ENCODE results near the gene TP63.
"Not testable (repeated sequence)": the region's sequence is repeated elsewhere in the genome, so short reads cannot be mapped to it uniquely, and the experiment has no call there.

Gene TP63

GRCh38 chr3:189626286-189626685 lies 4.9 kb upstream of the TP63 start:
- no peak for DNase-seq (ENCODE audit: low spot score)

GRCh38 chr3:189629803-189630455 lies 1.3 kb upstream of the TP63 start:
- DNase-seq (ENCODE audit: low spot score), result no peak

GRCh38 chr3:189630767-189631372 lies 319 bp upstream of the TP63 start:
- DNase-seq (ENCODE audit: low spot score), result no peak

- no peak for DNase-seq (ENCODE audit: low spot score)
These were observed 220 bp downstream of the TP63 start for GRCh38 chr3:189631409-189631808.

GRCh38 chr3:189632242-189632641 lies 1.1 kb downstream of the TP63 start:
- DNase-seq (ENCODE audit: low spot score), result no peak

GRCh38 chr3:189635339-189635738 lies 4.2 kb downstream of the TP63 start:
- no peak for DNase-seq (ENCODE audit: low spot score)

GRCh38 chr3:189636048-189636447 lies 4.9 kb downstream of the TP63 start:
- DNase-seq (ENCODE audit: low spot score), result no peak

GRCh38 chr3:189637750-189638149 lies 6.6 kb downstream of the TP63 start:
- DNase-seq (ENCODE audit: low spot score), result no peak

GRCh38 chr3:189638276-189639031 lies 7.3 kb downstream of the TP63 start:
- DNase-seq (ENCODE audit: low spot score), result no peak

GRCh38 chr3:189641776-189642175 lies 10.6 kb downstream of the TP63 start:
- DNase-seq (ENCODE audit: low spot score), result no peak

- DNase-seq (ENCODE audit: low spot score), result no peak
These were observed 15.8 kb downstream of the TP63 start for GRCh38 chr3:189646853-189647542.

GRCh38 chr3:189652042-189652441 lies 20.9 kb downstream of the TP63 start:
- DNase-seq (ENCODE audit: low spot score), result no peak

GRCh38 chr3:189655617-189656016 lies 24.4 kb downstream of the TP63 start:
- no peak for DNase-seq (ENCODE audit: low spot score)

GRCh38 chr3:189659571-189659970 lies 28.4 kb downstream of the TP63 start:
- DNase-seq (ENCODE audit: low spot score), result no peak

- DNase-seq (ENCODE audit: low spot score), result no peak
These were observed 33.1 kb downstream of the TP63 start for GRCh38 chr3:189664311-189664710.

- not testable (repeated sequence) for DNase-seq (ENCODE audit: low spot score)
These were observed 41.2 kb downstream of the TP63 start for GRCh38 chr3:189672346-189672745.

- DNase-seq (ENCODE audit: low spot score), result no peak
These were observed 42.3 kb downstream of the TP63 start for GRCh38 chr3:189673535-189673934.

- no peak for DNase-seq (ENCODE audit: low spot score)
These were observed 43.2 kb downstream of the TP63 start for GRCh38 chr3:189674249-189674913.

- no peak for DNase-seq (ENCODE audit: low spot score)
These were observed 46.5 kb downstream of the TP63 start for GRCh38 chr3:189677667-189678066.

- no peak for DNase-seq (ENCODE audit: low spot score)
These were observed 49.5 kb downstream of the TP63 start for GRCh38 chr3:189680723-189681122.

- DNase-seq (ENCODE audit: low spot score), result no peak
These were observed 52.5 kb downstream of the TP63 start for GRCh38 chr3:189683546-189684255.

GRCh38 chr3:189684317-189684716 lies 53.1 kb downstream of the TP63 start:
- no peak for DNase-seq (ENCODE audit: low spot score)

Measured in hematopoietic multipotent progenitor cell treated with erythropoietin and hydrocortisone succinate and interleukin-3 and kit ligand, for 17 days (in vitro differentiated cells).